Endothelial cell of umbilical vein (primary cell): ENCODE results near the gene ATP8A2.

Source experiments
- EZH2 ChIP-seq: IDR thresholded peaks from 2 replicates; pipeline ENCODE4 v1.6.1; 2012; ENCODE audit warnings: borderline replicate concordance, low read depth, mild to moderate bottlenecking, moderate library complexity, low read length, inconsistent platforms; ENCODE audit not compliant: severe bottlenecking
- FOS ChIP-seq: IDR thresholded peaks from 2 replicates; pipeline ENCODE4 v1.6.1; 2011; ENCODE audit warnings: mild to moderate bottlenecking, low read length, moderate library complexity, borderline replicate concordance; ENCODE audit not compliant: insufficient read depth
- POLR2A ChIP-seq: IDR thresholded peaks from 2 replicates; pipeline ENCODE4 v1.6.1; 2012; ENCODE audit warnings: low read depth, mild to moderate bottlenecking, control low read depth, low read length
- POLR2AphosphoS5 ChIP-seq: IDR thresholded peaks from 2 replicates; pipeline ENCODE4 v1.6.1; 2012; ENCODE audit warnings: low read depth, mild to moderate bottlenecking, control low read depth, low read length, moderate library complexity; ENCODE audit not compliant: insufficient read depth
- TF ChIP-seq, protein P1 (sequence below), 2 donors: IDR thresholded peaks; 1 replicate in 1 of 2; 2 replicates in 1 of 2; pipeline ENCODE4 v1.5.1; 2011; ENCODE audit warnings: low read length in 2 of 2, mild to moderate bottlenecking in 2 of 2, moderate library complexity in 2 of 2, control low read depth in 1 of 2, inconsistent platforms in 1 of 2, low read depth in 1 of 2; ENCODE audit not compliant: insufficient read depth in 1 of 2; ENCODE audit errors: extremely low read depth in 1 of 2
- TF ChIP-seq, protein P2 (sequence below): IDR thresholded peaks from 2 replicates; pipeline ENCODE4 v1.6.1; 2011; ENCODE audit not compliant: insufficient read depth, insufficient read length

DNA sequence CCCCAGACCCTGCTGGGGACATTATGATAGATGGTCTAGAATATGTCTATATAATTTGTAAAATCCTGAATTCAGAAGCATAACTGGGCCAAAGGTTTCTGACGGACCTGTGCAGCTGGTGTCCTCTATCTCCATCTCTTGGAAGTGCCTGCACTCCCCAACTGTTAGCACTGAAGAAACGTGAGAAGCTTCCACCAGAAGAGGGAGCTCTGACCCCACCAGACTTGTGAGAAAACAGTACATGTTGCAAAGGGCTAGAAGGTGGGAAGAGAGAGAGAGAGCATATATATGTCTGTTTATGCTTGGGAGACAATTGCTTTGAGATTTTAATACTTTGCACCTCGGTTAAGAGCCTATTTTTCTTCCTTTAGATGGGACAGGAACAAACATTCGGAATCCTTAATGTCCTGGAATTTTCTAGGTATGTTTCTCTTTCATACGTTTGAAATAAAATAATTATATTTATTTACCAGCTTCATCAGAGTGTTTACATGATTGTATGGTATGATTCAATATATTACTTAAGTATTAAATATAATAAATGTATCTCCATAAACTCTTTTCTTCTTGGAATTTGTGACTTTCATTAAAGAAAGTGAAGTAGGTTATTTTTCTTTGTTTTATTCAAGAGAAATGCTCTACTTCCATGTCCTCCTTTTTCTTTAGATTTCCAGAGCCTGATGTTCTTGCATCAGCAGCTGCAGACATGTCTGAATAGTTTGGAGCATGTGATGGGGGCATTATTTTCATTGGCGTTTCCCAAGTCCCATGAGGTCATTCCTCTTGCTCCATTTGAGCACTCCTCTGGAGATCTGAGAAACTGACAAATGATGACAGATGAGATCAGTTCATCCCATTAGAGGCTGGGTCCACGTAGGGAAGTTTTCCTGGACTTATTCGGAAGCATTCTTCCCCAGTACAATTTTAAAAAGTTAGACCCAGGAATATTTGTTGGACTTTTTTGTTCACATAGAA lies 202.9 kb downstream of the ATP8A2 start:
- TF ChIP-seq POLR2A (no peak), POLR2AphosphoS5 (no peak), EZH2 (no peak), FOS (no peak)
- TF ChIP-seq, protein P1, sequence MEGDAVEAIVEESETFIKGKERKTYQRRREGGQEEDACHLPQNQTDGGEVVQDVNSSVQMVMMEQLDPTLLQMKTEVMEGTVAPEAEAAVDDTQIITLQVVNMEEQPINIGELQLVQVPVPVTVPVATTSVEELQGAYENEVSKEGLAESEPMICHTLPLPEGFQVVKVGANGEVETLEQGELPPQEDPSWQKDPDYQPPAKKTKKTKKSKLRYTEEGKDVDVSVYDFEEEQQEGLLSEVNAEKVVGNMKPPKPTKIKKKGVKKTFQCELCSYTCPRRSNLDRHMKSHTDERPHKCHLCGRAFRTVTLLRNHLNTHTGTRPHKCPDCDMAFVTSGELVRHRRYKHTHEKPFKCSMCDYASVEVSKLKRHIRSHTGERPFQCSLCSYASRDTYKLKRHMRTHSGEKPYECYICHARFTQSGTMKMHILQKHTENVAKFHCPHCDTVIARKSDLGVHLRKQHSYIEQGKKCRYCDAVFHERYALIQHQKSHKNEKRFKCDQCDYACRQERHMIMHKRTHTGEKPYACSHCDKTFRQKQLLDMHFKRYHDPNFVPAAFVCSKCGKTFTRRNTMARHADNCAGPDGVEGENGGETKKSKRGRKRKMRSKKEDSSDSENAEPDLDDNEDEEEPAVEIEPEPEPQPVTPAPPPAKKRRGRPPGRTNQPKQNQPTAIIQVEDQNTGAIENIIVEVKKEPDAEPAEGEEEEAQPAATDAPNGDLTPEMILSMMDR (IDR thresholded peaks at IDR 0.05; ENCODE audit: extremely low read depth in 1 of 2, insufficient read depth in 1 of 2, low read depth in 1 of 2, low read length in 2 of 2), result peak; percentile 72 to 78
- TF ChIP-seq, protein P2, sequence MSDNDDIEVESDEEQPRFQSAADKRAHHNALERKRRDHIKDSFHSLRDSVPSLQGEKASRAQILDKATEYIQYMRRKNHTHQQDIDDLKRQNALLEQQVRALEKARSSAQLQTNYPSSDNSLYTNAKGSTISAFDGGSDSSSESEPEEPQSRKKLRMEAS, result no peak
